Sigmoid colon (tissue), 4 donors: ENCODE results near the gene CCNI2.

Experiments used
- CTCF ChIP-seq, 4 experiments: fragments of 450-650 bp in 3 of 4; fragments of 200-600 bp in 1 of 4; IDR thresholded peaks; one replicate each; pipeline ENCODE4 v1.5.1; 2016 to 2019; ENCODE audit warnings: antibody characterized with exemption in 4 of 4, mild to moderate bottlenecking in 3 of 4, moderate library complexity in 2 of 4
- EP300 ChIP-seq, 4 donors: sonication (generic); formaldehyde crosslinking; IDR thresholded peaks; one replicate each; pipeline ENCODE4 v1.6.1; 2017; ENCODE audit warnings: antibody characterized with exemption in 4 of 4
- POLR2A ChIP-seq, 2 donors: fragments of 450-650 bp; IDR thresholded peaks; one replicate each; pipeline ENCODE4 v1.6.1; 2016; ENCODE audit warnings: antibody characterized with exemption in 2 of 2, mild to moderate bottlenecking in 2 of 2, moderate library complexity in 2 of 2
- POLR2AphosphoS5 ChIP-seq, 4 donors: sonication (generic); formaldehyde crosslinking; IDR thresholded peaks; one replicate each; pipeline ENCODE4 v1.6.1; 2017; ENCODE audit warnings: antibody characterized with exemption in 4 of 4

DNA sequence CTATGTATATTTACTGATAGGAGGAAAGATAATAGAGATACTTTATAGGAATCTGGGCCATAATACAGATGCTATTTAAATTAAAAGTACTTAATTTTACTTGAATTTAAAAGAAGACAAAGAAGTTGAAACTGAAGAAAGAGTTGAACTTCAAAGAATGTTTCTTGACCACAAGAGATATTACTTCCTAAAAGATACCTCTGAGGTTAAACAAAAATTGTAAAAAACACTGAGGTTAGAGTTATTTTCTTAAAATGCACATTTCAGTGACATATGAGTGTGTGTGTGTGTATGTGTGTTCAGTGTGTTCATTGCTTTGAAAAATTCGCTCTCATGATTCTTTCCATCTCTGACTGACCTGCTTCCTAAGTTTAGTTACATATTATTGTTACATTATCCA is 33.4 kb downstream of the CCNI2 start:
- no peak for TF ChIP-seq EP300 (IDR thresholded peaks at IDR 0.05)
- no peak for TF ChIP-seq POLR2A (IDR thresholded peaks at IDR 0.05)
- no peak for TF ChIP-seq CTCF (IDR thresholded peaks at IDR 0.05)
- no peak for TF ChIP-seq POLR2AphosphoS5 (IDR thresholded peaks at IDR 0.05)
